Measurements from ENCODE around the gene LY6G5B. TPM values are rescaled to one million over a fixed set of nuclear protein-coding genes. Genes with fewer than 3 reads are reported as not detected.
A peak's percentile ranks its signal among the peaks of the same experiment; 100 is the strongest.

LY6G5B gene
- total RNA-seq, 1 donor from 2014 or later: 24.8 TPM

DNA sequence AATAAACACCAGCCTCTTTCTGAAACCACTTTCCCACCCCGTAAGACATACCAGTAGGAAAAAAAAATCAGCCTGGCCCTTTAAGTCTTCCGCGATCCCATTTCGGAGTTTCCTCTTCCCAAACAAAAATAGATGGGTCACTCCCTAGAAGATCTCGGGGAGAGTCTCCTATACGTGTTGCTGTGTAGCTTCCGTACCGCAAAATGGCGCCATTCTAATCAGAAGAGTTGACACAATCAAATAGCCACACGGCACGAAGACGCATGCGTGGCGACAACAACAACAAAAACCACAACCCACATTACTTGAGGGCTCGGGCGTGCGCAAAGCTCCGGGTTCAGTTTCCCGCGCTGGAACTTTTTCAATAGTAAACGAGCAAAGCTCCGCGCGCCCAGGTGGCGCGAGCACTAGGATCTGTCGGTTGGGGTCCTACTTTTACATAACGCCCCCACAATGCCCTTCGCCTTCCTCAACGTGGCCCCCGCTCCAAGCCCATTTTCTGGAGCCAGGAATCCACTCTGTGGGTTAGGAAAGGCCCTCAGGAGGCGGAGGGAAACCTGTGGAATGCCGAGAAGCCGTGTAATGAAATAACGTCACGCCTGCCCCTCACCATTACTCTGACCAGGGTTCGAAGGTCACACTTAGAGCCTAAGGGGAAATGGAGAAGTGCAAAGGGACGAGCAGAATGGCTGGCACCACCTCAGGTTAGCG lies 4.8 kb upstream of the LY6G5B start, which contains the start of gene GPANK1:
TSS of gene GPANK1 (minus strand) at position 208 of the 711 bp plus-strand sequence. CDS start 519 bp downstream, outside the sequence.
- Mint-ChIP-seq H3K4me1 (ENCODE audit: low read depth) (peaks cover 34% of the 10 kb centered on the region), H3K9me3 (ENCODE audit: low read depth) (no peaks in the 10 kb centered on the region), H3K4me3 (ENCODE audit: low read depth) (peak within 1 kb of the TSS; percentile 84), H3K36me3 (ENCODE audit: insufficient read depth) (peaks cover 13% of the 10 kb centered on the region), H3K27me3 (no peaks in the 10 kb centered on the region), H3K27ac (peak within 1 kb of the TSS; percentile 97)
- DNase-seq (ENCODE audit: low spot score, unreplicated experiment): peak; percentile 44
- TF ChIP-seq, protein P1, sequence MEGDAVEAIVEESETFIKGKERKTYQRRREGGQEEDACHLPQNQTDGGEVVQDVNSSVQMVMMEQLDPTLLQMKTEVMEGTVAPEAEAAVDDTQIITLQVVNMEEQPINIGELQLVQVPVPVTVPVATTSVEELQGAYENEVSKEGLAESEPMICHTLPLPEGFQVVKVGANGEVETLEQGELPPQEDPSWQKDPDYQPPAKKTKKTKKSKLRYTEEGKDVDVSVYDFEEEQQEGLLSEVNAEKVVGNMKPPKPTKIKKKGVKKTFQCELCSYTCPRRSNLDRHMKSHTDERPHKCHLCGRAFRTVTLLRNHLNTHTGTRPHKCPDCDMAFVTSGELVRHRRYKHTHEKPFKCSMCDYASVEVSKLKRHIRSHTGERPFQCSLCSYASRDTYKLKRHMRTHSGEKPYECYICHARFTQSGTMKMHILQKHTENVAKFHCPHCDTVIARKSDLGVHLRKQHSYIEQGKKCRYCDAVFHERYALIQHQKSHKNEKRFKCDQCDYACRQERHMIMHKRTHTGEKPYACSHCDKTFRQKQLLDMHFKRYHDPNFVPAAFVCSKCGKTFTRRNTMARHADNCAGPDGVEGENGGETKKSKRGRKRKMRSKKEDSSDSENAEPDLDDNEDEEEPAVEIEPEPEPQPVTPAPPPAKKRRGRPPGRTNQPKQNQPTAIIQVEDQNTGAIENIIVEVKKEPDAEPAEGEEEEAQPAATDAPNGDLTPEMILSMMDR (IDR thresholded peaks at IDR 0.05; ENCODE audit: unreplicated experiment): peak; percentile 9

DNA sequence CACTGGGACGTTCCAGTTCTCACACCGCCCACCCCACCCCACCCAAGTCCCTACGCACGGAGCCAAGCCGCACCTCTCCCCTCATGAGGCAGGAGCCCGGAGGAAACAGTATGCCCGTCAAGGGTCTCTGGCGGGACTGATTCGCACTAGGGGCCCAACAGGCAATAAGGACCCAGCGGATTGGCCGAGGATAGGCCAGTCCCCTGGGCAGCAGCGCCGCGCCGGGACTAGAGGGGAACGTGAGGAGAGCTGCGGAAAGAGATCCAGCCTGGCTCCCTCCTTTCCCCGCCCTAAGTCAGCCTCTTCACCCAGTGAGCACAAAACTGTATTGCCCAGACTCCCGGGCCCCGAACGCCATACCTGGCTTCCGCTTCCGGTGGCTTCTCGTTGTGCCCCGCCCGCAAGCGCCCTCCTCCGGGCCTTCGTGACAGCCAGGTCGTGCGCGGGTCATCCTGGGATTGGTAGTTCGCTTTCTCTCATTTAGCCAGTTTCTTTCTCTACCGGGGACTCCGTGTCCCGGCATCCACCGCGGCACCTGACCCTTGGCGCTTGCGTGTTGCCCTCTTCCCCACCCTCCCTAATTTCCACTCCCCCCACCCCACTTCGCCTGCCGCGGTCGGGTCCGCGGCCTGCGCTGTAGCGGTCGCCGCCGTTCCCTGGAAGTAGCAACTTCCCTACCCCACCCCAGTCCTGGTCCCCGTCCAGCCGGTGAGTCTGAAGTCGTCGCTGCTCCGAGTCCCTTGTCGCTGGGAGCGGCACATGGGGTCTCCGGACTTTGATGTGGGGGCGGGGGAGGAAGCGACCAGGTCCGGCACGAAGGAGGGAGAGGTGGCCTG lies 4.1 kb upstream of the LY6G5B start, which contains the start of gene CSNK2B:
TSS of gene CSNK2B (plus strand) at position 580 of the 836 bp plus-strand sequence. CDS start 752 bp downstream, outside the sequence.
- H3K27ac Mint-ChIP-seq: peak within 1 kb of the TSS; percentile 97
- peak; percentile 91 for DNase-seq (ENCODE audit: low spot score, unreplicated experiment)
- H3K36me3 Mint-ChIP-seq (ENCODE audit: insufficient read depth): peaks cover 14% of the 10 kb centered on the region
- TF ChIP-seq, protein P1 (IDR thresholded peaks at IDR 0.05; ENCODE audit: unreplicated experiment): no peak
- peaks cover 32% of the 10 kb centered on the region for H3K4me1 Mint-ChIP-seq (ENCODE audit: low read depth)
- no peaks in the 10 kb centered on the region for H3K27me3 Mint-ChIP-seq
- H3K4me3 Mint-ChIP-seq (ENCODE audit: low read depth): peak within 1 kb of the TSS; percentile 84
- H3K9me3 Mint-ChIP-seq (ENCODE audit: low read depth): no peaks in the 10 kb centered on the region

GRCh38 chr6:31666337-31666965 lies 3.3 kb upstream of the LY6G5B start:
- H3K27me3 Mint-ChIP-seq: no peaks in the 10 kb centered on the region
- peak overlapping the region; percentile 97 for H3K27ac Mint-ChIP-seq
- H3K4me3 Mint-ChIP-seq (ENCODE audit: low read depth): peak overlapping the region; percentile 84
- no peak for DNase-seq (ENCODE audit: low spot score, unreplicated experiment)
- H3K4me1 Mint-ChIP-seq (ENCODE audit: low read depth): peaks cover 27% of the 10 kb centered on the region
- peaks cover 14% of the 10 kb centered on the region for H3K36me3 Mint-ChIP-seq (ENCODE audit: insufficient read depth)
- no peaks in the 10 kb centered on the region for H3K9me3 Mint-ChIP-seq (ENCODE audit: low read depth)
- TF ChIP-seq, protein P1 (IDR thresholded peaks at IDR 0.05; ENCODE audit: unreplicated experiment): no peak

DNA sequence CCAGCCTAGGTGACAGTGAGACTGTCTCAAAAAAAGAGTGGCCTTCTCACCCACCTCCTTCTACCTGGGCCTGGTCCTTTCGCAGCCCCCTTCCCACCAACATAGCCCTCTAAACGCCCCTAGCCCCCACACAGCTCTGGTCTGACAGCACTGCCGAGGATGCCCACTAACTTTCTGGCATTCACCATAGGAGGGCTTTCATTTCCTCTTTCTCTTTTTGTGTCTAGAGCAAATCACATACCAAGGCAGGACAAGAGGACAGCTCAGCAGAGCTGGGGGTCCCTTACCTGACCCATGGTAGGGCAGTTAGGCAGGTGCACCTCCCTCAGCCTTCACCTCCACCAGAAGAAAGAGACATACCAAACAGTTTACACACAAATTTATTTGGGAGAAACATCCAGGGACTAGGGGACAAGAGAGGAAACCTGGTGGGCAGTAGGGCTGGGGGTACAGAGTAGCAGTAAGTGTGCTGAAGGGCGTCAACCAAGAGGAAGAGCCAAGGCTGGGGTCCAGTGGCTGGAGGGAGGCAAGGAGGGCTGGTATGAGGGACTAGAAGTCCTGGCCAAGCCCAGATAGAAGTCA lies 6.6 kb downstream of the LY6G5B start:
- Mint-ChIP-seq H3K36me3 (ENCODE audit: insufficient read depth) (peaks cover 6% of the 10 kb centered on the region), H3K4me1 (ENCODE audit: low read depth) (peaks cover 5% of the 10 kb centered on the region), H3K27me3 (no peaks in the 10 kb centered on the region), H3K27ac (no peak overlapping the region), H3K4me3 (ENCODE audit: low read depth) (no peak overlapping the region), H3K9me3 (ENCODE audit: low read depth) (no peaks in the 10 kb centered on the region)
- TF ChIP-seq, protein P1 (IDR thresholded peaks at IDR 0.05; ENCODE audit: unreplicated experiment): no peak
- DNase-seq (ENCODE audit: low spot score, unreplicated experiment): no peak
